22Rv1 (cell line): ENCODE measurements around the gene CARD10.

Experiments used
- CTCF ChIP-seq: fragments of 450-650 bp; IDR thresholded peaks from 2 replicates; pipeline ENCODE4 v1.5.1; 2017; ENCODE audit warnings: mild to moderate bottlenecking
- ZFX ChIP-seq: fragments of 450-650 bp; IDR thresholded peaks from 2 replicates; pipeline ENCODE4 v1.6.1; 2017; ENCODE audit warnings: antibody characterized with exemption, borderline replicate concordance

- TF ChIP-seq CTCF, result no peak
- no peak for TF ChIP-seq ZFX
These were observed 76.7 kb downstream of the CARD10 start for GRCh38 chr22:37442537-37442936.
